Activated T-cell treated with anti-CD3 and anti-CD28 coated beads for 48 hours (primary cell): Measurements from ENCODE around the gene KRTAP5-3.
A peak's percentile ranks its signal among the peaks of the same experiment; 100 is the strongest.
"Not testable (repeated sequence)": the region's sequence is repeated elsewhere in the genome, so short reads cannot be mapped to it uniquely, and the experiment has no call there.

ENCODE experiments used
- DNase-seq: peaks from one replicate; pipeline ENCODE4 v3.0.0-alpha.2; 2020; ENCODE audit warnings: low read depth

KRTAP5-3 gene

DNA sequence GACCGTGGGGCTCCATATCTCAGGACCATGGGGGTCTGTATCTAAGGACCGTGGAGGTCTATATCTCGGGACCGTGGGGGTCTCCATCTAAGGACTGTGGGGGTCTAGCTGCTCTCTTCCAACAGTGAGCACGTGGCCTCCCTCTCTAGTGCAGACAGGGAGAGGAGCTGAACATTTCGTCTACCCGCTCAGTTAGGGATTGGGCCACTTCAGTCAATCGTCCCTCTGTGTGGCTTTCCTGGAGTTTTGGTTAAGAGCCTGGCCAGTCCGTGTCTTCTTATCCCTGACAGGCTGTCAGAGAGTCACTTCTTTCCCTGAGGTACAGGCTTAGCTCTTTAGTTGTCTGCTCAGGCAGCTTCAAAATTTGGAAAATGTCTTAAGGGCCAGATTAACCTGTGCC is 26.3 kb downstream of the KRTAP5-3 start:
- no peak for DNase-seq

DNA sequence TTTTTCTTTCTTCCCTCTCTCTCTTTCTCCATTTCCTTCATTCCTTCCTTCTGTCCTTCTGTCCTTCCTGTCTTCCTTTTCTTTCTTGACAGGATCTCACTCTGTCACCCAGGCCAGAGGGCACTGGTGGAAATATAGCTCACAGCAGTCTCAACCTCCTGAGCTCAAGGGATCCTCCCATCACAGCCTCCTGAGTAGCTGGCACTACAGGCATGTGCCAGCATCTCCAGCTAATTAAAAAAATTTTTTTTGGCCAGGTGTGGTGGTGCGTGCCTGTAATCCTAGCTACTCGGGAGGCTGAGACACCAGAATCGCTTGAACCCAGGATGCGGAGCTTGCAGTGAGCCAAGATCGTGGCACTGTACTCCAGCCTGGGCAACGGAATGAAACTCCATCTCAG is 31.4 kb downstream of the KRTAP5-3 start:
- DNase-seq, result no peak

DNA sequence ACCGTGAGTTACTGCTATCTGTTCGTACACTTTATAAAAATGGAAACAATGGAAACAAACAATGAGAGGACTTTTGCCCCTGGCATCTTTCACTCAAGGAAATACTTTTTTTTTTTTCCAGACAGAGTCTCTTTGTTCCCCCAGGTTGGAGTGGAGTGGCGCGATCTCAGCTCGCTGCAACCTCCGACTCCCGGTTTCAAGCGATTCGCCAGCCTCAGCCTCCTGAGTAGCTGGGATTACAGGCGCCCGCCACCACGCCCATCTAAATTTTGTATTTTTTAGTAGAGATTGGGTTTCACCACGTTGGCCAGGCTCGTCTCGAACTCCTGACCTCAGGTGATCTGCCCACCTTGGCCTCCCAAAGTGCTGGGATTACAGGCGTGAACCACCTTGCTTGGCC is 32.5 kb downstream of the KRTAP5-3 start:
- DNase-seq, result not testable (repeated sequence)

DNA sequence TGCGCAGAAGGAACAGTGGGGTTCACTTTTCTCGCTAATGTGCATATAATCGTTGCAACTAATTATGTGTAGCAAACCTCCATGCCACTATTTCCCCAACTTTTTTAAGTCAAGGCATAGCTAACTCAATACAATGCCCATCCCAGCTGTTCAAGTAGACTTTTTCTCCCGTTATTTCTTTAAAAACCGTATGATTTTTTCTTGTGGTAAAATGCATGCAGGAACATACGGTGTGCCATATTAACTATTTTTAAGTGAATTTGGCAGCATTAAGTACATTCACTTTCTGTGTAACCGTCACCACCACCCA is 33.4 kb downstream of the KRTAP5-3 start:
- DNase-seq, result no peak

DNA sequence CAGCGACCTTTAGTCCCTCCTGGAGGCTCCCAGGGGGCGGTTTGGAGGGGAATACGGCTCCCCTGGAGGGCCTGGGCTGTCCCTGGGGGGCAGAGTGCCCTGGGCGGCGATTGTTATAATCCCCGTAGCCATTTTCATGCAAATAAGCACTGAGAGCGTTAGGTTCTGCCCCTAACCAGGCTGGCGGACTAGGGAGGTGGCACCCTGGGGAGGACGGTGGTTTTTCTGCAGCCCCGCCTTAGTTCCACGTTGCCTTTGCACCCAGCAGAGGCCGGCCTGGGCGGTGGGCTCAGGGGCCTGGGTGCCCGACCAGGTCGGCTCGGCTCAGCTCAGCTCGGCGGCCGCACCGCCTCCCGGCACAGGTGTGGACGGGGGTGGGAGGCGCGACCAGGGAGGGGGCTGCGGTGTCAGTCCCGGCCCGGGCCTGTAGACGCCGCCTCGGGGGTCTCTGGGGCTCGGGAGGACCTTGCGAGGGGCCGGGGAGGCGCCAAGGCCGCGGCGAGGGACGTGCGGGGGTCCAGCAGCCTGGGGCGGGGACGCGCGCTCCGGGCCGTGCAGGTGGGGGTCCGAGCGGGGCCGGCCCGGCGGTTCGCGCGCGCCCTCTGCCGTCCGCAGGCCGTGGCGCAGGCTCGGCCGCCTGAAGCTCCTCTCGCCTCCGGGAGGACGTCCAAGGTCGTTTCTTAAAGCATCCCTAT is 33.9 kb downstream of the KRTAP5-3 start:
- peak; percentile 58 for DNase-seq

DNA sequence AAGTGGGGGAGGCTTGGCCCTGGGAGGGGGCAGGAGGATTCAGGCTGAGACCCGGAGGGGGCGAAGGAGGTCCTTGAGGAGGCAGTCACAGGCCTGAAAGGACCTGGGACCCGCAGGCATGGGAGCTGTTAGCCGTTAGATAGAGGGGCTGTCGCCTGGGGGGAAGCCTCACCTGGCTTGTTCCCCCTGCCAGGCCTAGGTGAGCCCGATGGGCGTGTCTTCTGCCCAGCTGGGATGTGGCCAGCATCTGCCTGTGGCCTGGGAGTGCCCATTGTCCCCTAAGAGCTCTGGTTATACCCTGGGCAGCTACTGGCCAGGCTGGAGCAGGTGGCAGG is 34.4 kb downstream of the KRTAP5-3 start:
- no peak for DNase-seq

DNA sequence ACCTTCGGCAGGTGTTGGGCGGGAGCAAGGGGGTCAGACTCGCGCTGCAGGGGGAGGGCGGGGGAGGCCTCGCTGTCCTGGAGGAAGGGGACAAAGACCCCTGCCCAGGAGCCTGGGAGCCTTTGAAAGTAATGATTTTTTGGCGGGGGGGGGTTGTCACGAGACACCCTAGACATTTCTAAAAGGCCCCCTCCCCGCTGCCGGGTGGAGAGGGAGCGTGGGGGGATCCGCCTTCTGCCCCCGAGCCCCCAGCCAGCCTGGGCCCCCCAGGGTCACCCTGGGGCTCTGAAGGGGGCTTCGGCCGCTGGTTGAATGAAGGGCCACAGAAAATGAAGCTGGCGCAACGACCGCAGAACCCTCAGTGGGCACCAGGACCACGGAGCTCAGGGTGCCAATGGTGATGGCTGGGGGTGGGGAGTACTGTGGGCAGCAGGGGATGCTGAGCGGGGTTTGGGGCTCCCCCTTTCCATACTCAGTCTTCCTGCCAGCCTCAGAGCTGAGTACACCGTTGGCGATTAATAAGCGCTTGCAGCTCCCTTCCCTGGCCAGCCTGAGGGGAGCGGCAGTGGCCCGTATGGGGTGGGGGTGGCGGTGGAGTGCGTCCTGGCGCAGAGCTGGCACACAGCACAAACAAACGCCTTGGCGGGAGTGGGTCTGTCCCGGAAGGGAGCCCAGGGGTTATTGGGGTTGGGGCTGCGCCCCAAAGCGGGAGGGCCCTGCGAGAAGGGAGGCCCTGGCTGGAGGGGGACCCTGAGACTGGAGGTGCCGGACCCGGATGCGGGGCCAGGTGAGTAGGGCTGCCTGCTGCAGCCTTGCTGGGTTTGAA is 35.0 kb downstream of the KRTAP5-3 start:
- DNase-seq, result no peak

DNA sequence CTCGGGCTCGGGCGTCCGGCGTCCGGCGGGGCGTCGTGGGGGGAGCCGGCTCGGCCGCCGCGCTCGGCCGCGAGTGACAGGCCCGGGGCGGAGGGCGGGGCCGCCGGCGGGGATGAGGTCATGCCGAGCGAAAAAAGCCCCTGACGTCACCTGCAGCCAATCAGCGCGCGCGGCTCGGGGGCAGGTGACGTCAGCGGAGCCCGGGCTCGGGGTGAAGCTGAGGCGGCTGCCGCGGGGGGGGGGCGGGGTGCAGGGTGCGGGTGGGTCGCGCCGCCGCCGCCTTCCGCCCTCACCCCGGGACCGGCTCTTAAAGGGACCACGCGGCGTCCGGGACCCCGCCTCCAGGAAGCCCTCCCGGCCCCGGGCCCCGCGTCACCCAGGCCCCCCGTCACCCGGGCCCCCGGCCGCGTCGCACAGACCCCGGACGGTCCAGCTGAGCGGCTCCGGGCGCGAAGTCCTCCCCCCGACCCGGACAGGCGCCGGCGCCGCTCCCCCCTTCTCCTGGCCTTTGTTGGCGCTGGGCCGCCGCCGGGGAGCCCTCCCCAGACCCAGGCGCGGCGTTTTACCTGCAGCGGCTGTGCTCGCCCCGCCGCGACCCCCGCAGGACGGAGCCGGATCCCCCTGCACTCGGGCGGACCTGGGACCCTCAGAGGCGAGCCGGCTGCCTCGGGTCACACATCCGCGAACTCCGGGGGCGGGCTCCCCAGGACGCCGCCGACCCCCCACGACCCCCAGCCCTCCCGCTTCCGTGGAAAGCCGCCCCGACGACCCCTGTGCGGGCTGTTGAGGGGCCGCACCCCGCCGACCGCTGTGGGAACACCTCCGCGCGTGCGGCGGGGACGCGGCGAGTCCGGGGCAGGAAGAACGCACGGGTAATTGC is 35.8 kb downstream of the KRTAP5-3 start, which contains the start of gene DUSP8:
Gene DUSP8, minus strand, starts transcription at position 75 of the 880 bp plus-strand sequence. CDS start 6,445 bp downstream, outside the sequence.
- peak; percentile 87 for DNase-seq

DNA sequence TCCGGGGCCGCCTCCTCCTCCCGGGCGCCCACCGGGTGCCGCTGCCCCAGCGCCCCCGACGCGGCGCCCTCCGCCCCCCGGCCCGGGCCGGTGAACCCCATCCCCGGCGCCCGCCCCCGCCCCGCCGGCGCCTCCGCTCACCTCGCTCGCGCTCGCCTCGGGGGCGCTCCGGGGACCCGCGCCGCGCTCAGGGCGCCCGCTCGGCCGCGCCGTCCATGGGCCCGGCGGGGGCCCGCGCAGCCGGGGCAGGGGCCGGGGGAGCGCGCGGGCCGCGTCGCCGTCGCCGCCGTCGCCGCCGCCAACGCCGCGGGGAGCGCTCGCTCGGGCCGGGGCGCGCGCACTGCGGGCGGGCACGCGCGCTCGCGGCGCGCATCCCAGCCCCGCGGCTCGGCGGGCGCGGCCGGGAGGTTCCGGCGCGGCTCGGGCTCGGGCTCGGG is 36.5 kb downstream of the KRTAP5-3 start:
- no peak for DNase-seq

DNA sequence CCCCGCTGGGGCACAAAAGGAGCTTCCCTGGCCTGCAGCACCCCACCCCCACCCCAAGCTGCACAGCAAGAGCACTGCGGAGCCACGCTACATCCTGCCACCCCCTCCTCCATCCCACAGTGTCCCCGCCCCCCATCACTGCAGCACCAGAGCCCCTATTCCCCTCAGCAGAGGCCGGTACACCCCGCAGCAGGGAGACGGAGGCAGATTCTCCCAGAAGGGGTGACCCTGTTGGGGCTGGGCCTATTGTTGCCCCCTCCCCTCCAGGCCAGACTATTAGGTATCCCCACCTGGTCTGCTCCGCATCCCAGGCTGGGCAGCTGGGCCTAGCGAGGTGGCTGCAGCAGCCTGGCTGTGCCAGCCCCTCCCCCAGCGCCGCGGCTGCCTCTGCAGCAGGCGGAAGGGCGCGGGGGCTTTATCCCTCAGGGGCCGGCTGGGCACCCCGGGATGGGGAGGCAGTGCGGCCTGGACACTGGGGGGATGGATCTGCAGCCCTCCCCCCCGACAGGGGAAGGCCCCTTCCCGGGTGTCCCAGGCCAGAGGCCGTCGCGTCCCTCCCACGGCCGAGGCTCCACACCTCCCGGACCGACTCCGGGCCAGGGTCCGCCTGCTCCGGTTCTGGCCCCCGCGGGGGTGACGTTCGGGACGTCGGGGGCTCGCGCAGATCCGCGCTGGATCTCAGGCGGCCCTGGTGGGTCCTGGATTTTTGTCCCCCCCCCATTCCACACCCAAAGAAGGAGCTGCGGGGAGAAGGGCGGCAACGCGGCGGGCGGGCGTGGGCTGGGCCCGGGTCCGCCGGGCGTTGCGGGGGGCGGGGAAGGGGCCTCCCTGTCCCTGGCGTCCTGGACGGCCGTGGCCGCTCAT is 37.1 kb downstream of the KRTAP5-3 start:
- no peak for DNase-seq

DNA sequence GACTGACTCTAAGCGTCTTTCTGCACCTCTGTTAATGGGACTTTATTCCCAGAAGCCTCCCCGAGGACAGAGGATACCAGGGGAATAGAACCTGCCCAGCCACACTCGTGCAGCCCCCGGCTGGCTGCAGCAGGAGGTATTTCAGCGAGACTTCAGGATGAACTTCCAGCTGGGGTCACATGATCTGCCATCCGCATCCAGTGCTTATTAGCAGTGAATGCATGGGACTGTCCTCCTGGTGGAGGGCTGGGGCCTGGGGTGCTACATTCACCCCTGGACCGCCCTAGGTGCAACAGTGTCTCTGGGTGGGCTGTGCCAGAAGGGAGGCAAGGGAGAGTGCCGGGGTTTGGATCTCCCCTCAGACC is 37.8 kb downstream of the KRTAP5-3 start:
- DNase-seq, result no peak

DNA sequence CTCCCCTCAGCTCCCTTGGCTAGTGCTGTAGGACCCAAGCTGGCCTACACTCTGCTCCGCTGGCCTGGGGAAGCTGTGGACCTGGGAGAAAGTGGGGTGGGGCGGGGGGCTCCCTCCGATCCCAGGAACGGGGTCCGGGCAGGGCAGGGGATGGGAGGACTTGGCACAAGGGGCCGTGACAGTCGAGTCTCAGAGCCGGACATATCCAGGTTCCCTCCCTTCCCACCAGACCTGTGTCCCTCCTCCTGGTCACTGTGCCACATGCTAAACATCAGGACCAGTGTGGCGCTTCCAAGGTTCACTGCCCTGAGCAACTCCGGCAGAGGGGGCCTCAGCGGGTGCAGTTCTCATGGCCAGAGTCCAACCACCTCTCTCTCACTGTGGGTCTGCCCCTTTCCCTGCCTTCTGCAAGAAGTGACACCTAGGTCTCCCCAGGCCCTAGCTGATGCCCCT is 38.2 kb downstream of the KRTAP5-3 start:
- no peak for DNase-seq

DNA sequence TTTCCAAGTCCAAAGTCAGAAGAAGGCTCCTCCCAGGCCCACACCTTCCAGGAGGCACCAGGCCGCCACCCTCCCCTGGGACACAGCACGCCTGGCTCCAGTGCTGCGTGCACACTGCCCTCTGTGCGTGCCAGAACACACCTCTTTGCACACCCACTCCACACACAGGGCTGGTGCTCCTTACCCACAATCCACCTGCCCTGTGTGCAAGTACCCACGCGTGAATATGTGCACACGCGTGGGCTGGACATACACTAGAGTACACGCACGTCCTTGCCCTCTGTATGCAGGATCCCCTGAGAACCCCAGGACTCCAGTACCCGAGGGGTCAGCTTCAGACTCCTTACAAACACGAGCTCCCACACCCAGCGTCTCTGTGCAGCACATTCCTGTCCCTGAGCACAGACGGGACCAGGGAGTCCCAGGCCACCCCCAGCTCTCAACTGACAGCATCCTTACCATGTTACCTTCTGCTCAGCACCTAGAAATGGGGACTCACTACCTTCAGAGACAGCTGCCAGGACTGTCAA is 38.9 kb downstream of the KRTAP5-3 start:
- no peak for DNase-seq

DNA sequence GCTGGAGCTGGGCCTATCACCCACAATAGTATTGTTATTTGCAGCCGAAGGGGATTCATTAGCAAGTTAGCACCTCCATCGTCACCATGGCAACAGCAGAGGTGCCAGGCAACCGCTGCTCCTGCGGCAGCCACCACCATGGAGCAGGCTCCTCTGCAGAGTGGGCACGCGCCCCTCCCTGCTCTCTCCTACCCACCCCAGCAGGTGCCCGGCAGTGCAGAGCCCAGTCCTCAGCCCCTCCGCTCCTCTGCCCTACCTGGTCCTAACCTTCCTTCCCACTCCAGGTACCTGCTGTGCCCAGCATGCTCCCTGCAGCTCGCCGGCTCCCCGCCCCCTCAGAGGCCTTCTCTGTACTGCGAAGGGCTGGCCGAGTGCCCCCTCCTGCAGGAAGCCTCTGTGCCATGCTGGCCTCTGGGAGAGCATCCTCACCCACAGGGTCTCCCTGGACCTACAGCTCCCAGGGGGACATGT is 39.8 kb downstream of the KRTAP5-3 start:
- DNase-seq, result no peak

DNA sequence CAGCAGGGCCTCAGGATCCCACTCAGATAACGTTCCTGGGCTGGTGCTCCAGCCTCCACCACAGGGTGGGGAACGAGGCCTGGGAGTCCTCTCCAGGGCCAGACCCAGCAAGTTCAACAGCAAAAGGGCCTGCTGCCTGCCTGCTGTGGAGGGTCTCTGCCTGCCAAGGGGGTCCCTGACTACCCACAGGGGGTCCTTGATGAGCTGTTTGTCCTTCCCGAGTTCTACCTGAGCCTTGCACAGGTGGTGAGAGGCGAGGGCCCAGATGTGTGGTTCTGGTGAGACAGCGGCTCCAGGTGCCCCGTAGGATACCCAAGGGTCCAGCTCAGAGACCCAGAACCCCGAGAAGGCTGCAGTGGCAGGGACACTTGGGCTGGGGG is 40.6 kb downstream of the KRTAP5-3 start:
- no peak for DNase-seq

DNA sequence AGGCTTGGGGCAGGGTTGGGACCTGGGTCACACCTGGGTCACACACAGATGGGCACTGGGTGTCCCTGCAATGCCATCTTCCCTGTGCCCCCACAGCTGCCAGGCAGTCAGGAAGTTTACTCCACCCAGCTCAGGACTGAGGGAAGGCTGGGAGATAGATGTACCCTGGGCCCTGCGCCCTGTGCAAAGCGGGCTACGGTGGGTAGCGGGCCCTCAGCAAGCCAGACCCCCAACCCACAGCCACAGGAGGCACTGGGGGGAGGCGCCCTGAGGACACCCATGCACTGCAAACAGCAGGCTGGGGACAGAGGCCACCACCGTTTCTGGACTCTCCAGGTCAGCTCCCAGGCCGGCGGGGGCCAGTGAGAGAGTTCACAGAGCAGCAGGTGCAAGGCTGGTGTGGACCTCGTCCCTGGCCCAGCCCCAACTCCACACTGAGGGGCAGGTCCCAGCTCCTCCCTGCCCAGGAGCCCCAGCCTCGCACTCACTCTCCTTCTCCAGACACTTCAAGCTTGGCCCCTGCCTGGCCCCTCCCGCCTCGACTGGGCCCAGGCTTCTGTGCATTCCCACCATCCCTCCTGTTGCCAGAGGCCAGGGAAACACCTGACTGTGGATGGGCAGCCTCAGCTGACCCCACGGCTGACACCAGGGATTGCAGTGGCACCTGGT is 41.1 kb downstream of the KRTAP5-3 start:
- DNase-seq, result no peak

DNA sequence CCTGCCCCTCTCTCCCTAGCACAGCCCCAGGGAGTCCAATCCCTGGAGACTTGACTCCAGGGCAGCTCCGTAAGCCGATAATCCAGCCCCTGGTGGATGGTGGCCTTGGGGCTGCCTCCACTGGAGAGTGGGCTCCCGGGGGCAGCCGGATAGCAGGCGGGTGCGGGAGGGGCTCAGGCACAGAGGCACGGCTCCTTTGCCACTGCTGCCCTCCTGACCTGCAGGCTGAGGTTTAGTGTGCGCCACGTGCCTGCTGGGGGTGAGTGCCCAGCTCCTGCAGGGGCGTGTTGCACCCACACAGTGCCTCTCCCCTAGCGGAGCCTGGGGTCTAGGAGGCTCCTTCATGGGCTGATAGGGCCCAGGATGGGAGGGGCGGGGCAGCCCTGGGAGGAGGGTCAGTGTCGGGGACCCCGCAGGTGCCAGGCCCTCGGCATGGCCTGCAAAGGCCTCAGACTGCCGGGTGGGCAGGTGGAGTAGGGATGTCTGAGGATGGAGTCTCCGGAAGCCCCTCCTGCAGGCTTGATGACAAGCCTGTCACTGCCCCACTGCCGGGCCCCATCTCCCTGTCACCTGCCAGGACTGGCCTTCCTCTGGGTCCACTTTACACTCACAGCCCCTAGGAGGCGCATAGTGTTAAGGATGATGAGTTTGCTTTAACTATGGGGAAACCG is 41.7 kb downstream of the KRTAP5-3 start:
- no peak for DNase-seq

DNA sequence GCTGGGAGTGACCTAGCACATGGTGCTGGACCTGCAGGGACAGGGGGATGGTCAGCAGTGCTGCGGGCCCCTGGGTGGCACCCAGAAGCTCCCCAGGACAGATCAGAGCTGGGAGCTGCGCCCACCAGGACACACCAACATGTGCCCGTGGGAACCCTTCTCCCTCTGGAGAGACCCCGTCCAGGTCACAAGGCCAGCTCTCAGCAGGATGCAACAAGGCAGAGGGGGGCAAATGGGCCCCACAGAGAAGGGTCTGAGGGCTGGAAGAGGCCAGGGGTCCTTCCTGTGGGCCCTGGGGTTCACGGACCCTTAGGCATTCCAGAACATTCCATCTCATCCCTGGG is 42.4 kb downstream of the KRTAP5-3 start:
- no peak for DNase-seq

DNA sequence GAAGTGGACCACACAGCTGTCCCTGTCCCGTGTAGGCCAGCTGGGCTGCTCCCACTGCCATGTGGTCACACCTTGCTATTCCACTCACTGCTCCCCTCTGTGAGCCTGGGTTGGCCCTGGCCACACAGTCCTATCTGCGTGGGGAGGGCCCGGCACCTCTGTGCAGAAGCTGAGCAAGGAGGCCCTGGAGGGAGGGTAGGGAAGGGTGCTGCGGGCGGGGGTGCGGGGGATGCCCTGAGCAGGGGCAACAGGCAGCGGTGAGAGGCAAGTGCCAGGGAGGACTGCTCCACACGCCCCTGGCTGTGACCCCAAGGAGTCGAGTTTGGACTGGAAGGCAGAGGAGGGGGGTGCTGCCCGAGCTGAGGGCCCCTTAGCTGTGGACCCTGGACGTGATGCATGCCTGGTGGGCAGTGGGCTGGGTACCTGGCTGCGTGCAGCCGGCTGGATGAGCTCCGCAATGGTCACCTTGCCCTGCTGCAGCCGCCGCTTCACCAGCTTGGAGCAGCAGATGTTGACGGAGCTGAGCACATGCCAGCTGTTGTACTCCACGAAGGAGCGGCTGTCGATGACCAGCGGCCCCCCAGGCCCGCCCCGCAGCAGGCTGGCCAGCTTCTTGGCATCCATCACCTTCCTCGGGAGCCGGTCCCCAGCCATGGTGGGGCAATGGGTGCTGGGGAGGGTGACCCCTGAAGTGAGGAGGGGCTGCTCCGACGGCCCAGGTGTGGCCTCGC is 42.9 kb downstream of the KRTAP5-3 start:
- no peak for DNase-seq
